ENCODE results near the gene PRRC2A. TPM values are rescaled to one million over a fixed set of nuclear protein-coding genes. Genes with fewer than 3 reads are reported as not detected.

Gene PRRC2A
- total RNA-seq, 6 experiments from 2014 or later, result 216 to 259 (median 231) TPM

DNA sequence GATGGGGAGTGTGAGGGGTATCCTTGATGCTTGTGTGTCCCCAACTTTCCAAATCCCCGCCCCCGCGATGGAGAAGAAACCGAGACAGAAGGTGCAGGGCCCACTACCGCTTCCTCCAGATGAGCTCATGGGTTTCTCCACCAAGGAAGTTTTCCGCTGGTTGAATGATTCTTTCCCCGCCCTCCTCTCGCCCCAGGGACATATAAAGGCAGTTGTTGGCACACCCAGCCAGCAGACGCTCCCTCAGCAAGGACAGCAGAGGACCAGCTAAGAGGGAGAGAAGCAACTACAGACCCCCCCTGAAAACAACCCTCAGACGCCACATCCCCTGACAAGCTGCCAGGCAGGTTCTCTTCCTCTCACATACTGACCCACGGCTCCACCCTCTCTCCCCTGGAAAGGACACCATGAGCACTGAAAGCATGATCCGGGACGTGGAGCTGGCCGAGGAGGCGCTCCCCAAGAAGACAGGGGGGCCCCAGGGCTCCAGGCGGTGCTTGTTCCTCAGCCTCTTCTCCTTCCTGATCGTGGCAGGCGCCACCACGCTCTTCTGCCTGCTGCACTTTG lies 45.1 kb upstream of the PRRC2A start, which contains the start of gene TNF:
TNF (plus strand) TSS at position 231 of the 567 bp plus-strand sequence; CDS start at position 408, 177 bp downstream.
- TF ChIP-seq, protein P1, sequence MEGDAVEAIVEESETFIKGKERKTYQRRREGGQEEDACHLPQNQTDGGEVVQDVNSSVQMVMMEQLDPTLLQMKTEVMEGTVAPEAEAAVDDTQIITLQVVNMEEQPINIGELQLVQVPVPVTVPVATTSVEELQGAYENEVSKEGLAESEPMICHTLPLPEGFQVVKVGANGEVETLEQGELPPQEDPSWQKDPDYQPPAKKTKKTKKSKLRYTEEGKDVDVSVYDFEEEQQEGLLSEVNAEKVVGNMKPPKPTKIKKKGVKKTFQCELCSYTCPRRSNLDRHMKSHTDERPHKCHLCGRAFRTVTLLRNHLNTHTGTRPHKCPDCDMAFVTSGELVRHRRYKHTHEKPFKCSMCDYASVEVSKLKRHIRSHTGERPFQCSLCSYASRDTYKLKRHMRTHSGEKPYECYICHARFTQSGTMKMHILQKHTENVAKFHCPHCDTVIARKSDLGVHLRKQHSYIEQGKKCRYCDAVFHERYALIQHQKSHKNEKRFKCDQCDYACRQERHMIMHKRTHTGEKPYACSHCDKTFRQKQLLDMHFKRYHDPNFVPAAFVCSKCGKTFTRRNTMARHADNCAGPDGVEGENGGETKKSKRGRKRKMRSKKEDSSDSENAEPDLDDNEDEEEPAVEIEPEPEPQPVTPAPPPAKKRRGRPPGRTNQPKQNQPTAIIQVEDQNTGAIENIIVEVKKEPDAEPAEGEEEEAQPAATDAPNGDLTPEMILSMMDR (IDR thresholded peaks at IDR 0.05), result no peak

DNA sequence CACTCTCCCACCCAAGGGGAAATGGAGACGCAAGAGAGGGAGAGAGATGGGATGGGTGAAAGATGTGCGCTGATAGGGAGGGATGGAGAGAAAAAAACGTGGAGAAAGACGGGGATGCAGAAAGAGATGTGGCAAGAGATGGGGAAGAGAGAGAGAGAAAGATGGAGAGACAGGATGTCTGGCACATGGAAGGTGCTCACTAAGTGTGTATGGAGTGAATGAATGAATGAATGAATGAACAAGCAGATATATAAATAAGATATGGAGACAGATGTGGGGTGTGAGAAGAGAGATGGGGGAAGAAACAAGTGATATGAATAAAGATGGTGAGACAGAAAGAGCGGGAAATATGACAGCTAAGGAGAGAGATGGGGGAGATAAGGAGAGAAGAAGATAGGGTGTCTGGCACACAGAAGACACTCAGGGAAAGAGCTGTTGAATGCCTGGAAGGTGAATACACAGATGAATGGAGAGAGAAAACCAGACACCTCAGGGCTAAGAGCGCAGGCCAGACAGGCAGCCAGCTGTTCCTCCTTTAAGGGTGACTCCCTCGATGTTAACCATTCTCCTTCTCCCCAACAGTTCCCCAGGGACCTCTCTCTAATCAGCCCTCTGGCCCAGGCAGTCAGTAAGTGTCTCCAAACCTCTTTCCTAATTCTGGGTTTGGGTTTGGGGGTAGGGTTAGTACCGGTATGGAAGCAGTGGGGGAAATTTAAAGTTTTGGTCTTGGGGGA lies 44.4 kb upstream of the PRRC2A start:
- no peak for DNase-seq
- Mint-ChIP-seq H3K27ac (peak overlapping the region; percentile 1; the same call in 1 of the 2 replicates), H3K9me3 (no peaks in the 10 kb centered on the region), H3K36me3 (ENCODE audit: low read depth) (no peaks in the 10 kb centered on the region), H3K27me3 (ENCODE audit: insufficient read depth) (peaks cover 11% of the 10 kb centered on the region), H3K4me1 (ENCODE audit: low read depth) (peaks cover 28% of the 10 kb centered on the region), H3K4me3 (peak overlapping the region; percentile 51)
- TF ChIP-seq, protein P1 (IDR thresholded peaks at IDR 0.05), result no peak

More for the DNA sequence above, 45.1 kb upstream of the PRRC2A start, which contains the start of gene TNF:
- Mint-ChIP-seq H3K36me3 (ENCODE audit: low read depth) (no peaks in the 10 kb centered on the region), H3K9me3 (no peaks in the 10 kb centered on the region), H3K27ac (peak within 1 kb of the TSS; percentile 1; the same call in 1 of the 2 replicates), H3K4me1 (ENCODE audit: low read depth) (peaks cover 27% of the 10 kb centered on the region), H3K27me3 (ENCODE audit: insufficient read depth) (peaks cover 11% of the 10 kb centered on the region), H3K4me3 (peak within 1 kb of the TSS; percentile 51)
- DNase-seq, result peak; percentile 18

DNA sequence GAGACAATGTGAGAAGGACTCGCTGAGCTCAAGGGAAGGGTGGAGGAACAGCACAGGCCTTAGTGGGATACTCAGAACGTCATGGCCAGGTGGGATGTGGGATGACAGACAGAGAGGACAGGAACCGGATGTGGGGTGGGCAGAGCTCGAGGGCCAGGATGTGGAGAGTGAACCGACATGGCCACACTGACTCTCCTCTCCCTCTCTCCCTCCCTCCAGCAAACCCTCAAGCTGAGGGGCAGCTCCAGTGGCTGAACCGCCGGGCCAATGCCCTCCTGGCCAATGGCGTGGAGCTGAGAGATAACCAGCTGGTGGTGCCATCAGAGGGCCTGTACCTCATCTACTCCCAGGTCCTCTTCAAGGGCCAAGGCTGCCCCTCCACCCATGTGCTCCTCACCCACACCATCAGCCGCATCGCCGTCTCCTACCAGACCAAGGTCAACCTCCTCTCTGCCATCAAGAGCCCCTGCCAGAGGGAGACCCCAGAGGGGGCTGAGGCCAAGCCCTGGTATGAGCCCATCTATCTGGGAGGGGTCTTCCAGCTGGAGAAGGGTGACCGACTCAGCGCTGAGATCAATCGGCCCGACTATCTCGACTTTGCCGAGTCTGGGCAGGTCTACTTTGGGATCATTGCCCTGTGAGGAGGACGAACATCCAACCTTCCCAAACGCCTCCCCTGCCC lies 43.5 kb upstream of the PRRC2A start:
- Mint-ChIP-seq H3K27me3 (ENCODE audit: insufficient read depth) (peaks cover 11% of the 10 kb centered on the region), H3K9me3 (no peaks in the 10 kb centered on the region), H3K27ac (no peak overlapping the region; the same call in 1 of the 2 replicates), H3K4me3 (no peak overlapping the region), H3K4me1 (ENCODE audit: low read depth) (peaks cover 38% of the 10 kb centered on the region), H3K36me3 (ENCODE audit: low read depth) (no peaks in the 10 kb centered on the region)
- TF ChIP-seq, protein P1 (IDR thresholded peaks at IDR 0.05), result no peak
- DNase-seq, result no peak

DNA sequence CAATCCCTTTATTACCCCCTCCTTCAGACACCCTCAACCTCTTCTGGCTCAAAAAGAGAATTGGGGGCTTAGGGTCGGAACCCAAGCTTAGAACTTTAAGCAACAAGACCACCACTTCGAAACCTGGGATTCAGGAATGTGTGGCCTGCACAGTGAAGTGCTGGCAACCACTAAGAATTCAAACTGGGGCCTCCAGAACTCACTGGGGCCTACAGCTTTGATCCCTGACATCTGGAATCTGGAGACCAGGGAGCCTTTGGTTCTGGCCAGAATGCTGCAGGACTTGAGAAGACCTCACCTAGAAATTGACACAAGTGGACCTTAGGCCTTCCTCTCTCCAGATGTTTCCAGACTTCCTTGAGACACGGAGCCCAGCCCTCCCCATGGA lies 42.9 kb upstream of the PRRC2A start:
- TF ChIP-seq, protein P1 (IDR thresholded peaks at IDR 0.05), result no peak
- Mint-ChIP-seq H3K27ac (no peak overlapping the region), H3K4me3 (no peak overlapping the region), H3K36me3 (ENCODE audit: low read depth) (no peaks in the 10 kb centered on the region), H3K4me1 (ENCODE audit: low read depth) (peaks cover 39% of the 10 kb centered on the region), H3K9me3 (no peaks in the 10 kb centered on the region), H3K27me3 (ENCODE audit: insufficient read depth) (peaks cover 11% of the 10 kb centered on the region)
- no peak for DNase-seq

DNA sequence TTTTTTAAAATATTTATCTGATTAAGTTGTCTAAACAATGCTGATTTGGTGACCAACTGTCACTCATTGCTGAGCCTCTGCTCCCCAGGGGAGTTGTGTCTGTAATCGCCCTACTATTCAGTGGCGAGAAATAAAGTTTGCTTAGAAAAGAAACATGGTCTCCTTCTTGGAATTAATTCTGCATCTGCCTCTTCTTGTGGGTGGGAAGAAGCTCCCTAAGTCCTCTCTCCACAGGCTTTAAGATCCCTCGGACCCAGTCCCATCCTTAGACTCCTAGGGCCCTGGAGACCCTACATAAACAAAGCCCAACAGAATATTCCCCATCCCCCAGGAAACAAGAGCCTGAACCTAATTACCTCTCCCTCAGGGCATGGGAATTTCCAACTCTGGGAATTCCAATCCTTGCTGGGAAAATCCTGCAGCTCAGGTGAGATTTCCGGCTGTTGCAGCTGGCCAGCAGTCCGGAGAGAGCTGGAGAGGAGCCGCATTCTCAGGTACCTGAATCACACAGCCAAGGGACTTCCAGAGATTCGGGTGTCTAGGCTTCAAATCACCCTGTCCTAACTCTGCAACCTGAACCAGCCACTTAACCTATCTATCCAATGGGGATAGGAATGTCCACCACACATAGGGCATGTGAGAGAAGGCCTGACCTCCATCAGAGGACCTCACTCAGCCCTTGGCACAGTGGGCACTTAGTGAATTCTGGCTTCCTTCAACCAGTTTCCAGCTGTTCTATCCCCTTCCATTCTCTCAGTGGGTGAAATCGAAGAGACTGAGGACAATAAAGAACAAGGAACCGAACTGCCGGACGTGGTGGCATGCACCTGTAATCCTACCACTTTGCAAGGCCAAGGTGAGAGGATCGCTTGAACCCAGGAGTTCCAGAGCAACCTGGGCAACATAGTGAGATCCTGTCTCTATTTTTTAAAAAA lies 42.1 kb upstream of the PRRC2A start:
- no peak for DNase-seq
- no peaks in the 10 kb centered on the region for H3K36me3 Mint-ChIP-seq (ENCODE audit: low read depth)
- H3K4me3 Mint-ChIP-seq, result no peak overlapping the region
- H3K9me3 Mint-ChIP-seq, result no peaks in the 10 kb centered on the region
- TF ChIP-seq, protein P1 (IDR thresholded peaks at IDR 0.05), result no peak
- H3K4me1 Mint-ChIP-seq (ENCODE audit: low read depth), result peaks cover 37% of the 10 kb centered on the region
- H3K27ac Mint-ChIP-seq, result no peak overlapping the region
- peaks cover 6% of the 10 kb centered on the region for H3K27me3 Mint-ChIP-seq (ENCODE audit: insufficient read depth)
